AML-193 (cell line): ENCODE measurements around the gene ARHGEF5.
"Not testable (repeated sequence)": the region's sequence is repeated elsewhere in the genome, so short reads cannot be mapped to it uniquely, and the experiment has no call there.

ENCODE experiments used
- DNase-seq, 2 experiments: peaks; one replicate each; lab custom pipeline; 2025; lab: John Stamatoyannopoulos, UW

ARHGEF5 gene

GRCh38 chr7:144355176-144355822 is at the start of gene ARHGEF5:
Gene ARHGEF5, plus strand, starts transcription at chr7:144355402. Its CDS starts 7,268 bp downstream, at chr7:144362670.
- not testable (repeated sequence) for DNase-seq

GRCh38 chr7:144309702-144310101 is 45.5 kb upstream of the ARHGEF5 start:
- DNase-seq, result not testable (repeated sequence)

GRCh38 chr7:144311218-144311617 is 44.0 kb upstream of the ARHGEF5 start:
- DNase-seq, result not testable (repeated sequence)

GRCh38 chr7:144311872-144312469 is 43.2 kb upstream of the ARHGEF5 start, which contains the start of gene OR2A1:
Gene OR2A1, plus strand, starts transcription at chr7:144312419. Its CDS starts 5,706 bp downstream, at chr7:144318125.
- not testable (repeated sequence) for DNase-seq

- not testable (repeated sequence) for DNase-seq
Measured at GRCh38 chr7:144317537-144317936, 37.7 kb upstream of the ARHGEF5 start.

- DNase-seq, result not testable (repeated sequence)
Measured at GRCh38 chr7:144319547-144319946, 35.7 kb upstream of the ARHGEF5 start.

GRCh38 chr7:144321677-144322206 is 33.5 kb upstream of the ARHGEF5 start:
- not testable (repeated sequence) for DNase-seq

- not testable (repeated sequence) for DNase-seq
Measured at GRCh38 chr7:144323359-144323758, 31.8 kb upstream of the ARHGEF5 start.

- not testable (repeated sequence) for DNase-seq
Measured at GRCh38 chr7:144325868-144326267, 29.3 kb upstream of the ARHGEF5 start.

- DNase-seq, result not testable (repeated sequence)
Measured at GRCh38 chr7:144330044-144330443, 25.2 kb upstream of the ARHGEF5 start.

- DNase-seq, result not testable (repeated sequence)
Measured at GRCh38 chr7:144331221-144331995, 23.8 kb upstream of the ARHGEF5 start.

GRCh38 chr7:144331996-144332288 is 23.3 kb upstream of the ARHGEF5 start:
- not testable (repeated sequence) for DNase-seq

GRCh38 chr7:144348625-144349024 is 6.6 kb upstream of the ARHGEF5 start:
- DNase-seq, result not testable (repeated sequence)

GRCh38 chr7:144351667-144352066 is 3.5 kb upstream of the ARHGEF5 start:
- DNase-seq, result not testable (repeated sequence)

GRCh38 chr7:144356185-144356584 is 983 bp downstream of the ARHGEF5 start:
- not testable (repeated sequence) for DNase-seq

GRCh38 chr7:144356860-144357259 is 1.7 kb downstream of the ARHGEF5 start:
- DNase-seq, result not testable (repeated sequence)

GRCh38 chr7:144362061-144362460 is 6.9 kb downstream of the ARHGEF5 start:
- not testable (repeated sequence) for DNase-seq

- not testable (repeated sequence) for DNase-seq
Measured at GRCh38 chr7:144365523-144365922, 10.3 kb downstream of the ARHGEF5 start.

- DNase-seq, result not testable (repeated sequence)
Measured at GRCh38 chr7:144367250-144367649, 12.0 kb downstream of the ARHGEF5 start.

GRCh38 chr7:144369221-144369620 is 14.0 kb downstream of the ARHGEF5 start:
- DNase-seq, result not testable (repeated sequence)

GRCh38 chr7:144378651-144379050 is 23.4 kb downstream of the ARHGEF5 start:
- no peak for DNase-seq

- no peak for DNase-seq
Measured at GRCh38 chr7:144379776-144380384, 24.7 kb downstream of the ARHGEF5 start.
